ENCODE results near the gene CYB561D2.
A peak's percentile ranks its signal among the peaks of the same experiment; 100 is the strongest.

CYB561D2 gene

GRCh38 chr3:50325113-50325480, 25.6 kb upstream of the CYB561D2 start:
- Histone ChIP-seq H3K27ac (ENCODE audit: low read length) (peak overlapping the region; percentile 8), H3K4me1 (ENCODE audit: control insufficient read depth in 1 of 2, insufficient read depth in 2 of 2, low read length in 2 of 2) (peaks cover 20 to 54% of the 10 kb centered on the region in 2 donors), H3K36me3 (ENCODE audit: control insufficient read depth in 1 of 2, insufficient read depth in 2 of 2, low read length in 2 of 2) (peaks cover 7 to 21% of the 10 kb centered on the region in 2 donors), H3K9me3 (ENCODE audit: control insufficient read depth in 1 of 2, low read length in 2 of 2) (no peaks in the 10 kb centered on the region), H3K4me3 (ENCODE audit: low read depth in 1 of 2, low read length in 2 of 2) (no peak overlapping the region), H3K27me3 (ENCODE audit: low read depth, low read length) (no peaks in the 10 kb centered on the region)

GRCh38 chr3:50325497-50326181, 25.0 kb upstream of the CYB561D2 start:
- Histone ChIP-seq H3K9me3 (ENCODE audit: control insufficient read depth in 1 of 2, low read length in 2 of 2) (no peaks in the 10 kb centered on the region), H3K4me3 (ENCODE audit: low read depth in 1 of 2, low read length in 2 of 2) (no peak overlapping the region), H3K27me3 (ENCODE audit: low read depth, low read length) (no peaks in the 10 kb centered on the region), H3K4me1 (ENCODE audit: control insufficient read depth in 1 of 2, insufficient read depth in 2 of 2, low read length in 2 of 2) (peaks cover 15 to 49% of the 10 kb centered on the region in 2 donors), H3K27ac (ENCODE audit: low read length) (no peak overlapping the region), H3K36me3 (ENCODE audit: control insufficient read depth in 1 of 2, insufficient read depth in 2 of 2, low read length in 2 of 2) (peaks cover 13 to 26% of the 10 kb centered on the region in 2 donors)

GRCh38 chr3:50326182-50326541, 24.5 kb upstream of the CYB561D2 start:
- H3K4me1 ChIP-seq (ENCODE audit: control insufficient read depth in 1 of 2, insufficient read depth in 2 of 2, low read length in 2 of 2) = peaks cover 15 to 49% of the 10 kb centered on the region in 2 donors
- H3K27ac ChIP-seq (ENCODE audit: low read length) = no peak overlapping the region
- H3K36me3 ChIP-seq (ENCODE audit: control insufficient read depth in 1 of 2, insufficient read depth in 2 of 2, low read length in 2 of 2) = peaks cover 18 to 32% of the 10 kb centered on the region in 2 donors
- no peaks in the 10 kb centered on the region for H3K27me3 ChIP-seq (ENCODE audit: low read depth, low read length)
- H3K9me3 ChIP-seq (ENCODE audit: control insufficient read depth in 1 of 2, low read length in 2 of 2) = no peaks in the 10 kb centered on the region
- no peak overlapping the region for H3K4me3 ChIP-seq (ENCODE audit: low read depth in 1 of 2, low read length in 2 of 2)

GRCh38 chr3:50327129-50327528, 23.5 kb upstream of the CYB561D2 start:
- peaks cover 15 to 44% of the 10 kb centered on the region in 2 donors for H3K4me1 ChIP-seq (ENCODE audit: control insufficient read depth in 1 of 2, insufficient read depth in 2 of 2, low read length in 2 of 2)
- no peaks in the 10 kb centered on the region for H3K9me3 ChIP-seq (ENCODE audit: control insufficient read depth in 1 of 2, low read length in 2 of 2)
- H3K27ac ChIP-seq (ENCODE audit: low read length) = peak overlapping the region; percentile 80
- H3K36me3 ChIP-seq (ENCODE audit: control insufficient read depth in 1 of 2, insufficient read depth in 2 of 2, low read length in 2 of 2) = peaks cover 20 to 41% of the 10 kb centered on the region in 2 donors
- peak overlapping the region; percentile 81 to 98 for H3K4me3 ChIP-seq (ENCODE audit: low read depth in 1 of 2, low read length in 2 of 2)
- no peaks in the 10 kb centered on the region for H3K27me3 ChIP-seq (ENCODE audit: low read depth, low read length)

- Histone ChIP-seq H3K4me3 (ENCODE audit: low read depth in 1 of 2, low read length in 2 of 2) (peak within 1 kb of the TSS; percentile 81 to 98), H3K9me3 (ENCODE audit: control insufficient read depth in 1 of 2, low read length in 2 of 2) (no peaks in the 10 kb centered on the region), H3K4me1 (ENCODE audit: control insufficient read depth in 1 of 2, insufficient read depth in 2 of 2, low read length in 2 of 2) (peaks cover 15 to 39% of the 10 kb centered on the region in 2 donors), H3K27ac (ENCODE audit: low read length) (peak within 1 kb of the TSS; percentile 80), H3K27me3 (ENCODE audit: low read depth, low read length) (no peaks in the 10 kb centered on the region), H3K36me3 (ENCODE audit: control insufficient read depth in 1 of 2, insufficient read depth in 2 of 2, low read length in 2 of 2) (peaks cover 20 to 41% of the 10 kb centered on the region in 2 donors)
Measured at GRCh38 chr3:50327943-50328691, 22.5 kb upstream of the CYB561D2 start, which contains the start of gene TUSC2. TSS of gene TUSC2 (minus strand) at chr3:50328223. CDS start at chr3:50328099, 124 bp downstream.

GRCh38 chr3:50330330-50330729, 20.3 kb upstream of the CYB561D2 start:
- Histone ChIP-seq H3K27ac (ENCODE audit: low read length) (no peak overlapping the region), H3K36me3 (ENCODE audit: control insufficient read depth in 1 of 2, insufficient read depth in 2 of 2, low read length in 2 of 2) (peaks cover 20 to 36% of the 10 kb centered on the region in 2 donors), H3K4me3 (ENCODE audit: low read depth in 1 of 2, low read length in 2 of 2) (no peak overlapping the region), H3K27me3 (ENCODE audit: low read depth, low read length) (no peaks in the 10 kb centered on the region), H3K4me1 (ENCODE audit: control insufficient read depth in 1 of 2, insufficient read depth in 2 of 2, low read length in 2 of 2) (peaks cover 11 to 29% of the 10 kb centered on the region in 2 donors), H3K9me3 (ENCODE audit: control insufficient read depth in 1 of 2, low read length in 2 of 2) (no peaks in the 10 kb centered on the region)

GRCh38 chr3:50331364-50331907, 19.2 kb upstream of the CYB561D2 start:
- H3K27me3 ChIP-seq (ENCODE audit: low read depth, low read length) = no peaks in the 10 kb centered on the region
- H3K27ac ChIP-seq (ENCODE audit: low read length) = no peak overlapping the region
- peaks cover 11 to 39% of the 10 kb centered on the region in 2 donors for H3K4me1 ChIP-seq (ENCODE audit: control insufficient read depth in 1 of 2, insufficient read depth in 2 of 2, low read length in 2 of 2)
- no peaks in the 10 kb centered on the region for H3K9me3 ChIP-seq (ENCODE audit: control insufficient read depth in 1 of 2, low read length in 2 of 2)
- no peak overlapping the region for H3K4me3 ChIP-seq (ENCODE audit: low read depth in 1 of 2, low read length in 2 of 2)
- H3K36me3 ChIP-seq (ENCODE audit: control insufficient read depth in 1 of 2, insufficient read depth in 2 of 2, low read length in 2 of 2) = peaks cover 20 to 26% of the 10 kb centered on the region in 2 donors

- H3K36me3 ChIP-seq (ENCODE audit: control insufficient read depth in 1 of 2, insufficient read depth in 2 of 2, low read length in 2 of 2) = peaks cover 20 to 32% of the 10 kb centered on the region in 2 donors
- peaks cover 3 to 32% of the 10 kb centered on the region in 2 donors for H3K4me1 ChIP-seq (ENCODE audit: control insufficient read depth in 1 of 2, insufficient read depth in 2 of 2, low read length in 2 of 2)
- no peak overlapping the region for H3K4me3 ChIP-seq (ENCODE audit: low read depth in 1 of 2, low read length in 2 of 2)
- peak overlapping the region; percentile 41 for H3K27ac ChIP-seq (ENCODE audit: low read length)
- H3K9me3 ChIP-seq (ENCODE audit: control insufficient read depth in 1 of 2, low read length in 2 of 2) = no peaks in the 10 kb centered on the region
- no peaks in the 10 kb centered on the region for H3K27me3 ChIP-seq (ENCODE audit: low read depth, low read length)
Measured at GRCh38 chr3:50333744-50334328, 16.8 kb upstream of the CYB561D2 start.

- Histone ChIP-seq H3K9me3 (ENCODE audit: control insufficient read depth in 1 of 2, low read length in 2 of 2) (no peaks in the 10 kb centered on the region), H3K4me3 (ENCODE audit: low read depth in 1 of 2, low read length in 2 of 2) (no peak overlapping the region), H3K27ac (ENCODE audit: low read length) (peak overlapping the region; percentile 41), H3K4me1 (ENCODE audit: control insufficient read depth in 1 of 2, insufficient read depth in 2 of 2, low read length in 2 of 2) (peaks cover 6 to 32% of the 10 kb centered on the region in 2 donors), H3K27me3 (ENCODE audit: low read depth, low read length) (no peaks in the 10 kb centered on the region), H3K36me3 (ENCODE audit: control insufficient read depth in 1 of 2, insufficient read depth in 2 of 2, low read length in 2 of 2) (peaks cover 19 to 32% of the 10 kb centered on the region in 2 donors)
Measured at GRCh38 chr3:50334339-50335075, 16.2 kb upstream of the CYB561D2 start.

GRCh38 chr3:50336452-50337174, 14.0 kb upstream of the CYB561D2 start:
- Histone ChIP-seq H3K36me3 (ENCODE audit: control insufficient read depth in 1 of 2, insufficient read depth in 2 of 2, low read length in 2 of 2) (peaks cover 0 to 13% of the 10 kb centered on the region in 2 donors), H3K9me3 (ENCODE audit: control insufficient read depth in 1 of 2, low read length in 2 of 2) (no peaks in the 10 kb centered on the region), H3K4me1 (ENCODE audit: control insufficient read depth in 1 of 2, insufficient read depth in 2 of 2, low read length in 2 of 2) (peaks cover 12 to 50% of the 10 kb centered on the region in 2 donors), H3K27me3 (ENCODE audit: low read depth, low read length) (no peaks in the 10 kb centered on the region), H3K4me3 (ENCODE audit: low read depth in 1 of 2, low read length in 2 of 2) (peak overlapping the region; percentile 84 to 85), H3K27ac (ENCODE audit: low read length) (peak overlapping the region; percentile 94)
